Fibroblast of peridontal ligament (primary cell): ENCODE measurements around the gene C1orf198.

Source experiments
- DNase-seq: peaks from one replicate; pipeline ENCODE4 v3.0.0-alpha.2; 2010; ENCODE audit errors: extremely low read depth

The C1orf198 gene

DNA sequence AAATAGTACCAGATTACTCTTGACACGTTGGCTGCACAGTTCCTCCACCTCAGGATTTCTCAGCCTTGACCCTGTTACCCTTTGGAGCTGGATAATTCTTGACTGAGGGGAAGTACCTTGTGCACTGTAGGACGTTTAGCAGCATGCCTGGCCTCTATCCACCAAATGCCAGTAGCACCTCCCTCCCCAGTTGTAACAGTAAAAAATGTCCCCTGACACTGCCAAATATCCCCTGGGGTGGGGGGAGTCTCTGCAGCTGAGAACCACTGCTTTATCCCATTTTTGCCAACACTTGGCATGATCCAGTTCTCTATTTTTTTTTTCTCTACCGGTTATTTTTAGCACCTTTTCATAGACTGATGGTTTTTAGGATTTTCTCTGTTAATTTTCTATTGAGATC is 34.0 kb downstream of the C1orf198 start:
- DNase-seq, result no peak

DNA sequence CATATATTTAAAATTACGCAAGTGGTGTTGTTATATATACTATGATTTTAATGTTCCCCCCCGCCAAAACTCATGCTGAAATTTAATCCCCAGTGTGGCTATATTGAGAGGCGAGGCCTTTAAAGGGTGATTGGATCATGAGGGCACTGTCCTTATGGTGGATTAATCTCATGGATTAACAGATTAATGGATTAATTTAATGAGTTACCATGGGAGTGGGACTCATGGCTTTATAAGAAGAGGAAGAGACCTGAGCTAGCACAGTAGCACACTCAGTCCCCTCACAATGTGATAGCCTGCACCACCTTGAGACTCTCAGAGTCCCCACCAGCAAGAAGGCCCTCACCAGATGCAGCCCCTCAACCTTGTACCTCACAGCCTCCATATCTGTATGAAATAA is 34.8 kb downstream of the C1orf198 start:
- no peak for DNase-seq

DNA sequence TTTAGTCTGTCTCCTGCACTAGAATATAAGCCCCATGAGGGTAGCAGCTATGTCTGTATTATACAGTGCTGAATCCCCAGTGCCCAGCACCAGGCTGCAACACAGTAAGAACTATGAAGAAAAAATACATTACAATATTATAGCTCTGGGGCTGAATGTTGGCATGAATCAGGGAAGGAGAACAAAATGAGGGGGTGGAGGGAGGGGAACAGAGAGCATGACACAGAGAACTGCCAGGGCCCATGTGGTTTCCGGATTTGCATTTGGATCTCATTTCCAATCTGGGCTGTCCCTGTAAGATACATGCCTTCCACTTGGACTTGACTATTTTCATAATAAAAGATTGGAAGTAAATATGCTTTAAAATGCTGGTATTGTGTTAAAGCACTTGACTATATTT is 35.8 kb downstream of the C1orf198 start:
- no peak for DNase-seq

DNA sequence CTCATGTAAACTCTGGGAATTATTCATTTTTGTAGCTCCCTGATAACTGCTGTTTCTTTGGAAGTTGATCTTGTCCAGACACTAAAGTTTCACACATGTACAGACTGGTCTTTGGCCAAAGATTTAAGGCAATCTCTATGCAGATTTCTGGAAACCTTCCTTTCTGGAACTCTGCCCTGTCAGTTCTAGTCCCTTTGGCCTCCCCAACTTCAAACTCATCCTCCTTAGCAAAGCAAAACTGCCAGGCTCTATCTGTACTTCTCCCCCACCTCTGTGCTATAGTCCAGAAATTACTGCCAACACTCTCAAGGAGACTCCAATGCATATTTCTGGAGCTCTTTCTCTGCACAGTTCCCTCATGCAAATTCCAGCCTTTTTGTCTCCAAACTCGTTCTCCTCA is 36.5 kb downstream of the C1orf198 start:
- no peak for DNase-seq

DNA sequence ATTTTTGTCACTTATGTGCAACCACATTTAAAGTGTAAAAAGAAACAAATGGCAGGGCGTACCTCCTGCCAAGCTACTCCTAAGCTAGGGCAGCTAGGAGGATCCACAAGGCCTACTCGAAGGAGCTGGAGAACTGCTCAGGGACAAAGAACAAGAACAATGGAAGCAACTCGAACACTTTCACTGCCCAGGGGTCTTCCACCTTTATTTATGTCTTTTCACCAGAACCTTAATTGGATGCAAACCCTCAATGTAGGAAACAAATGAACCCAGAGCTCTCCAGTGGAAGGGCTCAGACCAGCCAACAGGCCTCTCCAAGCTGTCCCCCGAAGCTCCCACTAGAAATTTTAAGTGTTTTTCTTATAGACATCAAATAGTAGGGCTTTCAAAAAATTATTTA is 39.9 kb downstream of the C1orf198 start:
- no peak for DNase-seq

DNA sequence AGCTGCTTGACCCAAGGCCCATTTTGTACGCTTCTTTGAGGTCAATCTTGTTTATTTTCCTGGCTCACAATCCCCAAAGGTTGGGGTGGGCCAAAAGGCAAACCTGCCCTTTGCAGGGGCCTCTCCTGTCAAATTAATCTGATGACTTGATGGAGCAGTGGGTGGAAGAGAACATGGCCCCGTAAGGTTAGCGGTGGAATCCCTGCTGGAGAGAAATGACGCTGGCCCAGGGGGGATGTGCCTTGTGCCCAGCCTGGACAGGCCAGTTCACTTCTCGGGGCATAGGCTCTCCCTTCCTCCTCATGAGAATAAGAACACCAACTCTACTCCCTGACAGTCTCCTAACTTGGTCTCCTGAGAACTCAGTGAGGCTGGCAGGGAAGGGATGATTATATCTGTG is 40.5 kb downstream of the C1orf198 start:
- no peak for DNase-seq

DNA sequence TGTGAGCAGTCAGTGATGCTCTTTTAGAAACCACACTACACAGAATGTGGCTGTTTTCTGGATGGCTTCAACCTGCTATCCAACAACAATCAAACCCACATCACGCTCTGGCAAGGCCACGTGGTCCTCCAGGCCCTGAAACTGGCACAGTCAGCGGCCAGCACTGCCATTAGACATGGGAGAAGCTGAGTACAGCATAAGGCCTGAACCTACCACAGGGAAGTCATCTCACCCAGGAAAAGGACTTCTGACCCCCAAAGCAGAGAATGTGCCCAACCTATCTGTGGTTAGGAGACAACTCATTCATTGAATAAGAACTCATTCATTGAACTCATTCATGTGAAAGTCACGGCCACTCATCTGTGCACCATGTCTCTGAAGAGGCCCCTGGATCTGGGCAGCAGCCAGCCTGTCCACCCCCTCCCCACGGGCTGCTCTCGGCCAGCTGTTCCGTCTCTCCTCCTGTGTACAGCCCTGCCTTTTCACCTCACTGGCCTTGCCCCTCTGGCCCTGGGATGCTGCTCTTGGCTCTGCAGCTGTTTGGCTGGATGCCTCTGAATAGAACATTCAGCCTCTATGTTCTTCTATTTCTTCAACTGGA is 41.1 kb downstream of the C1orf198 start:
- no peak for DNase-seq

DNA sequence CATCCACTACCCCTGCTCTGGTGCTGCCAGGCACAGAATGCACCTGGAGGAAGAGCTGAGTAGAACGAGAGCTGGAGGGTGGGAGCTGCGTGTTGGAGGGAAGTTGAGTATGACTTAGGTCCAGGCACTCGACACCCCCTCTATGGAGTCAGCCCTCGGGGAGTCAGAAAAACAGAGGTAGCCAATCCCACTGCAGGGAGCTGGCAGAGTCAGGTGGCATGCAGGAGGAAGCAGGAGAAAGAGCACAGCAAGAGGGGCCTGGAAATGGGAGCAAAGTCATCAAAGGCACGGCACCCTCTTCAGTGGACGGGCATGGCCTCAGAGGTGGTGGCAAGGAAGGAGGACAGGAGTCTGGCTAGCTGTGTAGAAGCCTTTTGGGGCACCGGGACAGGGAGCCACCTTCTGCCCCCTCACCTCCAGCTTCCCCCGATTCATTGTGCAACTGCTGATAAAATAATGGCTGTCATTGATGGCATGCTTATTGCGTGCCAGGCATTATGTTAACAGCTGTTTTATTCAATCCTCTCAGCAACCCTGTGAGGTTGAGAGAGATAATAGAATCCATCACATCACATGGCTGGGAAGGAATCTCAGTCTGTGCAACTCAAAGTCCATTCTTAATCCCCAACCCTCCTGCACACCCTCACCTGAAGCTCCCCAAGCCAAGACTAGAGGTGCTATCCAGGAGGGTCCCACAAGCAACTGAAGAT is 42.0 kb downstream of the C1orf198 start:
- no peak for DNase-seq

DNA sequence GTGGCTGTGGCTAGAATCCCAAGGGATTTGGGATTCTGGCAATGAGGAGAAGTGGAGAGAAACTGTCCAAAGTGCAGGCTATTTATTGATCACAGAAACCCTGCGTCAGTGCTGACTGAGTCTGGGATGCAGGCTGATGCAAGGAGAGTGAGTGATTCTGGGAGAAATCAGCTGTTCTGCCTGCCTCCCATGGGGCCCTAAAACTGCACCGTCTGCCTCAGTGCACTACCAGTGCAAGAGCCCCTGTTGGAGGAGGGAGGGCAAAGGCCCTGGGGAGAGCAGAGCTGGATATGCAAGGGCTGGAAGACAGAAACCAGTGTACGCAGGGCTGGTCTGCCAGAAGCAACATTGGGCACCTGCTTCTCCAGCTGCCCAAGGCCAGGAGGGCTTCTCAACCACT is 42.6 kb downstream of the C1orf198 start:
- DNase-seq, result peak; percentile 75

DNA sequence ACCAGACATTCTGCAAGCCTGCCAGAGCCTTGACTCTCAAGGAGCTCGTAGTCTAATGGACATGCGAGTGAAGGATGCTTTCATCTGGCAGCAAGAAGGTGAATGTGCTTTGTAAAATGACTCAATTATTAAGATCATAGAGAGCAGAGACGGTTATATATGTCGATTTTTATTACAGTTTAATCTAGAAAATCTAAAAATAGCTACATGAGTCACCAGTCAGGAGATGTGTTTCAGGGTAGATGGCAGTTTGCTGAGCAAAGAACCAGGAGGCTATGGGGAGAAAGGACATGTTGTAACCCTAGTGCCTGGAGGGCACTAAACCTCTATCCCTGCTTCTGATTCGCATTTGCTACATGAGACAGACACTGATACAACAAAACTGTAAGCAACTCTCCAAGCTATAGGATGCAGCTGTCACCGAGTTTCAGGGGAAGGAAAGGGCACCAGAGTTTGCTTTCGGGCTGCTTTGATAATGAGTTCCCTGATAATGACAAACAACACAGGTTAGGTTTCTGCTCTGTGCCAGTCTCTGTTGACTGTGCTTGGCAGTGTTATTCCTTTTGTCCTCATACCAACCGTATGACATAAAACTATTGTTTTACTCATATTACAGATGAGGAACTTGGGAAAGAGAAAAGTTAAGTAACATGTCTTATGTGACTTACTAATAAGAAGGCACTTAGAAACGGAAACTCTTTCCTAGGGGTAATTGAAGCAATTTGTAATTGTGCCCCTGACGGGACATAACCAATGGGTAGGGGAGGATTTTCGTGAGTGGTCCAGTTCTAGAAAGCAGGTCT is 43.2 kb downstream of the C1orf198 start:
- peak; percentile 80 for DNase-seq

DNA sequence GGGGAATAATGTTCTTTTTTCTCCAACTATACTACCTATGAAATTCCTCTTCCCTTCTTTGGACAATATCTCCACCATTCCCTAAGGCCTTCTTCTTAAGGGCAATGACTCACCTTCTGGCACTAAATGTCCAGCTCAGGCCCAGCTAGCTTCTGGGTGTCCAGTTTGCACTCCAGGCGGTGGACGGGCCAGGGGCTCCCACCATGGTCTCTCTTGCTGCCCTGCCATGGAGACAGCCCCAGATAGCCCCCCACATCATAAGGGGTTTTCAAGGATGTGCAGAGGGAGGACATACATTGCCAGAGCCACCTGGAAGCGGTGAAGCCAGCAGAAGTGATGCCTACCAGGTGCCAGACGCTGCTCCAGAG is 43.8 kb downstream of the C1orf198 start:
- DNase-seq, result peak; percentile 35

DNA sequence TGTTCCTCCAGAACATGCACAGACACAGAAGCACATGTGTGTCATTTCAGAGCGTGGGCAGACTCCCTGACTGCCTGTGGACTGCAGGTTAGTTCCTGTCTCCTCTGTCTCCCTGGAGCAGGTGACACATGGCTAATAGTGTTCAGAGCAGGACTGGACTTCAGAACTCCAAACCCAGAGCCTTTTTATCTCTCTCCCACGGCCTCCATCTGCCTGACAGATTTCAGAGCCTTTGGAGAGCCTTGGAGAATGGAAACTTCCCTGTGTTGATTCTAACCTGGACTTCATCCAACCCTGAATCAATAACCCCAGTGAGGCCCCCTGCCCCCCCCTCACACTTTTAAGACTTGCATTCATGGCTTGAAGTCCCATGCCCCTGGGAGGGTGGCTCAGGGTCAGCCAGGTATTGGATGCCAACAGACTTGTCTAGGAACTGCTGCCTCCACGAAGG is 44.4 kb downstream of the C1orf198 start:
- no peak for DNase-seq

DNA sequence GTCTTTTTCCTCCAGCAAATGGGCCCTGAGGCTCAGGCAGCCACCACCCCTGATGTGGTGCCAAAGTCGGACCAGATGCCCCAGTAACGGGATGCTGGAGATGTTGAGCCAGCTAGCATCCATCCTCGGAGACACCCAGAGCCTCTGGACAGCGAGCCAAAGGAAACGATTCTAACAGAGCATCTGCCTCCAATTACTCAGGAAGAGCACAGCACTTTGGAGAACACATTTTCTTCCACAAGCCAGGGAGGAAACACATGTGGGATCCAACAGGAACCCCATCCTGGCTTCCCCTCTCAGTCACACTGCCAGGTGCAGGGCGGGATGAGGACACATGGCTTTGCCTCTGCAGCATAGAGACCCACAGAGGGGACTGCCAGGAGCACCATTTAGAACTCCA is 44.9 kb downstream of the C1orf198 start:
- DNase-seq, result peak; percentile 62

DNA sequence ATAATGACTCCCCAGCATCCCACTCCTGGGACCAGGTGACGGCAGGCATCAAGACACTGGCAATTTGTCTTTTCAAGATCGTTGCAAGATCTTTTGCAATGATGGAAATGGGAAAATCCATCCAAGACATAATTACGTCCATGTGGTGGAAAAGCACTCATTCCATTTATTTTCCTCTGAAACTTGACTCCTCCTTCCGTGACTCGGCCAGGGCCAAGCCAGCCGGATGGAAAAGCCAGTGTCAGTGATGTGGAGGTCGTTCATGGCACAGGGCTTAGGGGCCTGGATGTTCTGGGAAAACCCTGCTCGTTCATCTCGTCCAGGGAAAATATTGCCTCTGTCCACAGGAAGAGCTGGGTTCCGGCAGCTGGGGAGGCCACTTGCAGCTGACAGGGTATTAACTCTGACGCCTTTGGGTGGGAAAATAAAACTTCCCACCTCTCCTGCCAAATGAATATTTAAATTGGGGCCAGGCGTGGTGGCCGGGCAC is 46.2 kb downstream of the C1orf198 start:
- DNase-seq, result peak; percentile 94

DNA sequence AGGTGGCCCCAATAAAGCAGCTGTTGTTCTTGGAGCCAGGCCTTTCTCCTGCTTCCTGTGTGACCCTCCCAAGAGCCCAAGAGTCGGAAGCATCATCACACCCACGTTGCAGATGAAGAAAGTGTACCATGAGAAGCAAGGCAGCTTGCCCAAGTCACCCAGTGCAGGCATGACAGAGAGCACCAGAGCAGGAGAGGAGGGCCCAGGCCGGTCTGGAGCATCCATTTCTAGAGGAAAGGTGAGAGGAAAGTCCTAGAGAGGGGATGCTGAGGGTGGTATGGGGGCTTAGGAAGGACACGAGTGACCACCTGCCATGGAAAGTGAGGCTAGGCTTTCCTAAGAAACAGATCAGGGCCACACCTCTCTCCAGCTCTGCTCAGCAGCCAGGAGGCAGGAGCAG is 47.0 kb downstream of the C1orf198 start:
- no peak for DNase-seq

DNA sequence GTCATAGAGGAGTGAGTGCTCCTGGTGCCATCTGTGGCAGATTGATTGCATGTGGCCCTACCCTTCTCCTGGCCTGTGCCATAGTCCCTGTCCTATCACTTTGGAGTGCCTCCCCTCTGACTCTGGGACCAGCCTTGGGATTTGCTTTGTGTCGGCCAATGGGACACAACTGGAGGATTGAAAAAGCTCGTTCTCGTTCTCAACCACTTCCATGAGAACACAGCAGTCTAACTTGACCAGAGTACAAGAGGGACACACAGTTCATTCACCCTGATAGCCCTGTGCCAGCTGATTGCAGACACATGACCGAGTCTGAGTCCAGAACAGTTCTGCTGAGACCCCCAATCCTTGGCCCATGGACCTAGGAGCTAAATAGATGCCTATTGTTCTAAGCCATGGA is 47.8 kb downstream of the C1orf198 start:
- DNase-seq, result no peak

DNA sequence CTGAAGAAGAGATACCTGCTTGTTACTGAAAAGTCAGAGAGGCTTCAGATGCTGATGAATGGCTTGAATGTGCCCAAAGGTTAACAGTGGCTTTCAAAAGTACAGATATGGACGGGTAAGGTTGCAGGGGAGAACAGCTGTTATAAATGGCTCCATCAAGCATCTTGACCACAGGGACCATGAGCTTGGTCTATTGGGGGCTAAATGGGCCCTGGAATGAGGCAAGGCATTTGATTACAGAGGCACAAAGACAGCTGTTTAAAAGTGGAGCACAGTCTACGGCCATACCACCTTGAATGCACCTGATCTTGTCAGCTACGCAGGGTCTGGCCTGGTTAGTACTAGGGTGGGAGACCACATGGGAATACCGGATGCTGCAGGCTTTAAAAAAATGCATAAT is 48.3 kb downstream of the C1orf198 start:
- no peak for DNase-seq

DNA sequence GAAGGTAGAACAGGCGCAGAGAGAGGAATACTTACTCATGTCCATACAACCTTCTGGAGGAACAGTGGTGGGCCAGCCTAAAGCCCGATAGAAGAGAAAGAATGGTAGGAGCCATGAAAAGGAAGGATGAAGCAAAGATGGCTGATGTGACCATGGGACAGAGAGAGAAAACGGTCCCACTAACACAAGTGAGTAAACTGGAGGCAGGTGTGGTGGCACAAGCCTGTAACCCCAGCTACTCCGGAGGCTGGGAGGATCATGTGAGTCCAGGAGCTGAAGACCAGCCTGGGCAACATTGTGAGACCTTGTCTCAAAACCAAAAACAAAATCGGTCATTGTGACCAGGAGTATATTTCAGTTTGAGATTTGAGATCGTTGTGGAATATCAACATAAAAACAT is 49.4 kb downstream of the C1orf198 start:
- no peak for DNase-seq

DNA sequence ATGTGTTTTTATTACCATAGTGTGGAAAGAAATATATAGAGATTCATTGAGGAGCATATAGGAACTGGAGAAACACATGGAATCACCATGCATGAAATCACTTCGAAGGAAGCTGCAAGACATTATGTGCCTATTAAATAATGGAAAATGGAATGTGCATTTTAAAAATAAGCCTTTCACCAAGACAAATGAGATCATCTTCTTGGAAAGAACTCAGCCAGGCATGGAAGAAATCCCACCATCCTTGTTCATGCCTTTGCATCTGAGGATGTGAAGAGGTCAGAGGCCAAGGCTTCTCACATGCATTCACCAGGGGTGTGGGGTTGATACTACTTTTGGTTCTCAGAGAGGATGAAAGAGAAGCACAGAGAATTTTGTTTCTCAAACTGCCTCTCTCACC is 50.0 kb downstream of the C1orf198 start:
- DNase-seq, result no peak

DNA sequence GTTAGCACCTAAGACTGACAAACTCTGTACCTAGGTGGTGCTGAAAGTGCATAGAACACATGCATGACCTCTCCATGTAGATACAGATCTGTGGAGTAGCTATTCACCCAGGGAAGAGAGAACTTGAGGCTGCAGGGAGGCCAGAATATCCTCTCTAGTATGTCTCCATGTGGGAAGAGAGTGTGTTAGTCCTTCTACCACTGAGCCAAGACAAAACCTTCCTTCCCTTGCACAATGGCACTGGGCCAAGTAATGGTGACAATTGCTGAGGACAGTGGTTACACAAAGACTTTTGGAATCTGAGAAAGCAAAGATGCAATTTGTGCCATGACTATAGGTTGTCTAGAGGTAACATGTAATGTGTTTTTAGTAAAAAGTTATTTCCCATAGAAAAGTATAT is 52.3 kb downstream of the C1orf198 start:
- no peak for DNase-seq

DNA sequence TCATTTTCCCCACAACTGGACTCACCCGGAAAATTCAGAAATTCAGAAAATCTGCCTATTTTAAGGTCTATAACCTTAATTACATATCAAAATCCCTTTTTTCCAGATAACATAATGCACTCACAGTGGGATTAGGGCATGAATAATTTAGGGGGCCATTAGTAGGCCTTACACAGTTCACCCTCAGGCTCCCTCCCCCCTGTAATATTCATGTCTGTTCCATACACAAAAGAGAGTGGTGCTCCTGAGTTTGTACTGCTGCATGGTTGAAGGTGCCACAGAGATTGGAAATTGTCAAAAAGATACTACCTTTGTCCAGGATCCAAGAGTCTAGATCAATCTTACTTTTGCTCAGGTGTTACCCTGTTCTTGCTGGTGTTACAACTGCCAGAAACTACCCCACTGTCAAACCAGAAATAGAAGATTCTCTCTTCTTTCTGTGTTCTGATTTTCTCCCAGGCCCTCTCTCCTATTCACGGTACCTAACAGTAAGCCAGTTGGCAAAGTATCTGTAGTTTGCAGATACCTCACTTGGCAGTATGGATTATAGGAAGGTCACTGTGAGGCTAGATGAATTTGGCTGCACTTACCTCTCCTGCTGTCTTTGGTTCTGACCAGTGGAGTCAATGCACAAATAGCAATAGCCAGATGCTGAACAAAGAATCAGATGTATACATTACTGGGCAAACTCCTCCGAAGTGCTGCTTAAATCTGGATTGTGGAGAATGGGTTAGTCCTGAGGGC is 53.2 kb downstream of the C1orf198 start:
- DNase-seq, result no peak

DNA sequence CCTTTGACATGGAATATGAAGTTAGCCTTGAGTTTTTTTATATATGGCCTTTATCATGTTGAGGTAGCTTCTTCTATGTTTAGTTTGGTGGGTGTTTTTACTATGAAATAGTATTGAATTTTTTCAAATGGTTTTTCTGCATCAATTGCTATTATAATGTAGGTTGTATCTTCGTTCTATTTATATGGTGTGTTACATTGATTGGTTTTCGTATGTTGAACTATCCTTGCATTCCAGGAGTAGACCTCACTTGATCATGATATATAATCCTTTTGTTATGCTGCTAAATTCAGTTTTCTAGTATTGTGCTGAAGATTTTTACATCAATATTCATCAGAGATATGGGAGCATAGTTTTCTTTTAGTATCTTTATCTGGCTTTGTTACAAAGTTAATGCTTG is 55.8 kb downstream of the C1orf198 start:
- DNase-seq, result no peak
